ENCODE results near the gene CHPT1. TPM values are rescaled to one million over a fixed set of nuclear protein-coding genes. Genes with fewer than 3 reads are reported as not detected.

The CHPT1 gene
- total and polyA plus RNA-seq, 12 donors: 42.2 to 215 (median 108) TPM

- 0 to 1% methylated on average over 57 to 67 of the region's 67 CpGs for WGBS, 2 donors
- Histone ChIP-seq H3K4me3 (peak overlapping the region; percentile 83 to 95 (median 88)), H3K27ac (peak overlapping the region; percentile 92 to 97 (median 96)), H3K9me3 (no peaks in the 10 kb centered on the region), H3K27me3 (no peaks in the 10 kb centered on the region), H3K36me3 (no peaks in the 10 kb centered on the region), H3K4me1 (peaks cover under 1 to 58% (median 42%) of the 10 kb centered on the region in 9 donors)
- peak; percentile 44 to 62 (median 55) for ATAC-seq
- DNase-seq: peak; percentile 34 to 67
- intact Hi-C loops (cut with DNase I): loop anchor here in 1 of 10 donors (5.0 kb wide), 1 partner anchor 134 kb away; the partner anchor contains the start of gene GNPTAB
- TF ChIP-seq, protein P1, sequence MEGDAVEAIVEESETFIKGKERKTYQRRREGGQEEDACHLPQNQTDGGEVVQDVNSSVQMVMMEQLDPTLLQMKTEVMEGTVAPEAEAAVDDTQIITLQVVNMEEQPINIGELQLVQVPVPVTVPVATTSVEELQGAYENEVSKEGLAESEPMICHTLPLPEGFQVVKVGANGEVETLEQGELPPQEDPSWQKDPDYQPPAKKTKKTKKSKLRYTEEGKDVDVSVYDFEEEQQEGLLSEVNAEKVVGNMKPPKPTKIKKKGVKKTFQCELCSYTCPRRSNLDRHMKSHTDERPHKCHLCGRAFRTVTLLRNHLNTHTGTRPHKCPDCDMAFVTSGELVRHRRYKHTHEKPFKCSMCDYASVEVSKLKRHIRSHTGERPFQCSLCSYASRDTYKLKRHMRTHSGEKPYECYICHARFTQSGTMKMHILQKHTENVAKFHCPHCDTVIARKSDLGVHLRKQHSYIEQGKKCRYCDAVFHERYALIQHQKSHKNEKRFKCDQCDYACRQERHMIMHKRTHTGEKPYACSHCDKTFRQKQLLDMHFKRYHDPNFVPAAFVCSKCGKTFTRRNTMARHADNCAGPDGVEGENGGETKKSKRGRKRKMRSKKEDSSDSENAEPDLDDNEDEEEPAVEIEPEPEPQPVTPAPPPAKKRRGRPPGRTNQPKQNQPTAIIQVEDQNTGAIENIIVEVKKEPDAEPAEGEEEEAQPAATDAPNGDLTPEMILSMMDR (IDR thresholded peaks at IDR 0.05): no peak
Observed at GRCh38 chr12:101697930-101698799, 725 bp downstream of the CHPT1 start.

- WGBS, 2 donors: 63 to 73% methylated on average over 12 of the region's 12 CpGs
- Histone ChIP-seq H3K27me3 (no peaks in the 10 kb centered on the region), H3K36me3 (no peaks in the 10 kb centered on the region), H3K4me1 (peaks cover 4 to 65% (median 46%) of the 10 kb centered on the region in 9 donors), H3K9me3 (no peaks in the 10 kb centered on the region), H3K4me3 (peak overlapping the region; percentile 83 to 95 (median 88)), H3K27ac (peak overlapping the region; percentile 92 to 97 (median 96))
- peak in 1 of 8 donors; percentile 38 for ATAC-seq
- no peak for DNase-seq
- intact Hi-C loops (cut with DNase I): loop anchor here in 1 of 10 donors (5.0 kb wide), 1 partner anchor 133 kb away; the partner anchor contains the start of gene GNPTAB
- TF ChIP-seq, protein P1 (IDR thresholded peaks at IDR 0.05): peak in 4 of 9 donors; percentile 32 to 46 (median 38)
Observed at GRCh38 chr12:101698800-101699347, 1.4 kb downstream of the CHPT1 start.

GRCh38 chr12:101700299-101700820 is 2.9 kb downstream of the CHPT1 start:
- intact Hi-C loops (cut with DNase I): no loop called here
- TF ChIP-seq, protein P1 (IDR thresholded peaks at IDR 0.05): no peak
- Histone ChIP-seq H3K27me3 (no peaks in the 10 kb centered on the region), H3K9me3 (no peaks in the 10 kb centered on the region), H3K27ac (peak overlapping the region in 6 of 10 donors; percentile 20 to 97 (median 35)), H3K36me3 (no peaks in the 10 kb centered on the region), H3K4me3 (peak overlapping the region in 5 of 10 donors; percentile 7 to 95 (median 83)), H3K4me1 (peaks cover 4 to 66% (median 46%) of the 10 kb centered on the region in 9 donors)
- WGBS, 2 donors: 75 to 78% methylated on average over 2 of the region's 2 CpGs
- DNase-seq (no peak), ATAC-seq (no peak)

- H3K4me1 ChIP-seq: peaks cover 4 to 66% (median 41%) of the 10 kb centered on the region in 9 donors
- DNase-seq (no peak), ATAC-seq (no peak)
- H3K27me3 ChIP-seq: no peaks in the 10 kb centered on the region
- intact Hi-C loops (cut with DNase I): no loop called here
- TF ChIP-seq, protein P1 (IDR thresholded peaks at IDR 0.05): no peak
- 82 to 90% methylated on average over 3 of the region's 3 CpGs for WGBS, 2 donors
- no peaks in the 10 kb centered on the region for H3K36me3 ChIP-seq
- no peaks in the 10 kb centered on the region for H3K9me3 ChIP-seq
- H3K27ac ChIP-seq: peak overlapping the region in 1 of 10 donors; percentile 10
- no peak overlapping the region for H3K4me3 ChIP-seq
Observed at GRCh38 chr12:101703487-101703886, 6.0 kb downstream of the CHPT1 start.

Data from heart right ventricle (tissue), 16 donors.